SK-N-SH treated with all-trans-retinoic acid at 6 μM for 48 hours (cell line): ENCODE measurements around the gene MTNR1A.
"Not testable (repeated sequence)": the region's sequence is repeated elsewhere in the genome, so short reads cannot be mapped to it uniquely, and the experiment has no call there.

Source experiments
- ATAC-seq: fragments of 200-7000 bp; cut with Tn5 transposase; 3 replicates; pipeline ENCODE4 v1.9.1; 2020; ENCODE audit warnings: mild to moderate bottlenecking, moderate library complexity
- ARNTL ChIP-seq: fragments of 450-650 bp; formaldehyde crosslinking; IDR thresholded peaks from 2 replicates; pipeline ENCODE4 v1.5.0; 2020; ENCODE audit warnings: low read depth, mild to moderate bottlenecking, moderate library complexity, borderline replicate concordance
- BACH2 ChIP-seq: fragments of 250-450 bp; sonication (Bioruptor Pico); IDR thresholded peaks from 2 replicates; pipeline ENCODE4 v1.9.0; 2021; ENCODE audit warnings: mild to moderate bottlenecking, borderline replicate concordance
- CREB5 ChIP-seq: fragments of 250-450 bp; sonication (Bioruptor Pico); IDR thresholded peaks from 2 replicates; pipeline ENCODE4 v1.5.1; 2020; ENCODE audit warnings: low read depth, mild to moderate bottlenecking, moderate library complexity
- CSRNP3 ChIP-seq: fragments of 250-450 bp; sonication (Bioruptor Pico); IDR thresholded peaks from 2 replicates; pipeline ENCODE4 v1.5.1; 2021; ENCODE audit warnings: mild to moderate bottlenecking, moderate library complexity
- ESRRG ChIP-seq: fragments of 250-450 bp; sonication (Bioruptor Pico); IDR thresholded peaks from 2 replicates; pipeline ENCODE4 v1.6.1; 2021; ENCODE audit warnings: mild to moderate bottlenecking
- GLIS3 ChIP-seq: fragments of 250-450 bp; sonication (Bioruptor Pico); IDR thresholded peaks from 2 replicates; pipeline ENCODE4 v1.5.0; 2020; ENCODE audit warnings: mild to moderate bottlenecking, moderate library complexity
- ISL1 ChIP-seq: fragments of 250-450 bp; sonication (Bioruptor Pico); IDR thresholded peaks from 2 replicates; pipeline ENCODE4 v2.1.2; 2022; ENCODE audit warnings: mild to moderate bottlenecking, moderate library complexity
- OSR1 ChIP-seq: fragments of 250-450 bp; sonication (Bioruptor Pico); IDR thresholded peaks from 2 replicates; pipeline ENCODE4 v1.8.0; 2022; ENCODE audit warnings: moderate library complexity, mild to moderate bottlenecking, inconsistent platforms
- PATZ1 ChIP-seq: fragments of 250-450 bp; sonication (Bioruptor Pico); IDR thresholded peaks from 2 replicates; pipeline ENCODE4 v1.8.0; 2020; ENCODE audit warnings: mild to moderate bottlenecking, moderate library complexity, borderline replicate concordance
- POU6F1 ChIP-seq: fragments of 250-450 bp; sonication (Bioruptor Pico); IDR thresholded peaks from 2 replicates; pipeline ENCODE4 v1.8.0; 2021; ENCODE audit warnings: low read depth, mild to moderate bottlenecking, moderate library complexity, borderline replicate concordance
- PPARA ChIP-seq: fragments of 250-450 bp; sonication (Bioruptor Pico); IDR thresholded peaks from 2 replicates; pipeline ENCODE4 v1.5.0; 2020; ENCODE audit warnings: mild to moderate bottlenecking, borderline replicate concordance
- RARB ChIP-seq: fragments of 250-450 bp; sonication (Bioruptor Pico); IDR thresholded peaks from 2 replicates; pipeline ENCODE4 v1.8.0; 2021; ENCODE audit warnings: mild to moderate bottlenecking, moderate library complexity
- TCF4 ChIP-seq: fragments of 250-450 bp; sonication (Bioruptor Pico); IDR thresholded peaks from 2 replicates; pipeline ENCODE4 v1.8.0; 2021; ENCODE audit warnings: mild to moderate bottlenecking, moderate library complexity, borderline replicate concordance
- TOX ChIP-seq: fragments of 250-450 bp; sonication (Bioruptor Pico); IDR thresholded peaks from 2 replicates; pipeline ENCODE4 v1.8.0; 2021; ENCODE audit warnings: mild to moderate bottlenecking, moderate library complexity, borderline replicate concordance
- TSHZ2 ChIP-seq: fragments of 250-450 bp; sonication (Bioruptor Pico); IDR thresholded peaks from 2 replicates; pipeline ENCODE4 v1.5.0; 2020; ENCODE audit warnings: mild to moderate bottlenecking, moderate library complexity
- ZC3H10 ChIP-seq: fragments of 250-450 bp; sonication (Bioruptor Pico); IDR thresholded peaks from 2 replicates; pipeline ENCODE4 v1.5.1; 2021; ENCODE audit warnings: mild to moderate bottlenecking, moderate library complexity
- ZNF565 ChIP-seq: fragments of 450-650 bp; formaldehyde crosslinking; conservative IDR thresholded peaks from 2 replicates; pipeline ENCODE4 v1.5.0; 2020; ENCODE audit warnings: low read depth, mild to moderate bottlenecking, moderate library complexity
- ZNF8 ChIP-seq: fragments of 450-650 bp; formaldehyde crosslinking; IDR thresholded peaks from 2 replicates; pipeline ENCODE4 v1.5.0; 2020; ENCODE audit warnings: mild to moderate bottlenecking, moderate library complexity

The MTNR1A gene

GRCh38 chr4:186516287-186516686 lies 39.1 kb downstream of the MTNR1A start:
- TF ChIP-seq TSHZ2 (CRISPR knock-in tag) (no peak), GLIS3 (CRISPR knock-in tag) (no peak), OSR1 (CRISPR knock-in tag) (no peak), ISL1 (CRISPR knock-in tag) (no peak), BACH2 (CRISPR knock-in tag) (no peak), PPARA (CRISPR knock-in tag) (no peak), CREB5 (CRISPR knock-in tag) (no peak), ZNF565 (CRISPR knock-in tag) (no peak), TCF4 (CRISPR knock-in tag) (no peak), ESRRG (no peak), POU6F1 (no peak), RARB (CRISPR knock-in tag) (no peak), ZNF8 (CRISPR knock-in tag) (no peak), ZC3H10 (CRISPR knock-in tag) (no peak), CSRNP3 (no peak), TOX (CRISPR knock-in tag) (no peak)
- TF ChIP-seq, all 23 proteins: peak for 0
- ATAC-seq: no peak

- ATAC-seq: no peak
- TF ChIP-seq PATZ1 (no peak), ARNTL (no peak), CSRNP3 (no peak), GLIS3 (CRISPR knock-in tag) (no peak), CREB5 (CRISPR knock-in tag) (no peak)
These were observed 41.0 kb downstream of the MTNR1A start for GRCh38 chr4:186514271-186514950.

GRCh38 chr4:186504771-186505170 lies 50.6 kb downstream of the MTNR1A start:
- ATAC-seq: not testable (repeated sequence)
